ENCODE data around the gene NCAM1. TPM values are rescaled to one million over a fixed set of nuclear protein-coding genes. Genes with fewer than 3 reads are reported as not detected.

Gene NCAM1
- total and polyA plus RNA-seq, 9 of the 15 experiments (the other 6 are each of a cell fraction or from before 2014, with no cell fraction given) = 0.09 to 0.23 TPM; not detected in 7

DNA sequence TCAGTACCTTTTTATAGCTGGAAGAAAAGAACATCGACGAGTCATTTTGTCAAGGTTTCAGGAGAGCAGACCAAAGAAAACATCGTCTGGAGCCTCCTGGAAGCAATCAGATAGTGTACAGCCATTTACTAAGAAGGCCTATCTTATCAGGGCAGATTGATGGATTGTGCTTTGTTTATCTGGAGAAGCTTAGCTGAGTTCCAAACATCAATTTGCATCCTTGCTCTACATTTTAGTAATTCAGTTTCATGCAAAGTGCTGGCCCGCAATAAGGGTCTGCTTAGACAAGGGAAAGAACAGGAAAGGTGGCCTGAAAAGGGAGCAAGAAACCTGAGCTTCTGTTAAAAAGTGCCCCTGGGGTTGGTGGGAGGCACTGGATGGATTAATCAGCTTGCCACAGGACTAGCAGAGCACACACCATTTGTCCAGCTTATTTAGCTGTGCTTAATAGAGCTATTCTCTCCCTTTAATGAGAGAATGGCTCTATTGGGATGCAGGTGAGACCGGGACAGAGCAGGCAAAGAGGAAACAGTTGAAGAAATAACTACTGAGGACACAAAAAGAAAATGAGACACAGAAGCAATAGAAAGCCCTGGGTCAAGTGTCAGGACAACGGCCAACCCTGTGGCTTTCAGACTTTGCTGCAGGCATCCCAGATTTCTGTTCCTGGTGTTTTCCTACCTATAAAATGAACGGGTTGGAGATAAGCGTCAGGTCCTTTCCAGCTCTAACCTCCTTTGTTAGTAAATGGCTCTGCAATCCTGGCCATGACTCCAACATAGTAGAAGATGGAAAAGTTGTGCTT, 231.1 kb downstream of the NCAM1 start:
- Histone ChIP-seq H2AFZ (ENCODE audit: low read depth, low read length) (no peak overlapping the region), H3K9me3 (replicated peaks; ENCODE audit: control insufficient read depth, insufficient read depth, low read depth, low read length) (no peaks in the 10 kb centered on the region), H3K36me3 (ENCODE audit: control insufficient read depth, insufficient read depth, low read length) (no peaks in the 10 kb centered on the region), H3K4me2 (ENCODE audit: insufficient read depth, low read length) (no peak overlapping the region), H3K79me2 (ENCODE audit: control insufficient read depth, insufficient read depth, low read length) (no peaks in the 10 kb centered on the region), H3K27ac (ENCODE audit: extremely low read depth, low read depth, low read length) (no peak overlapping the region), H3K4me1 (replicated peaks in 1 of 2; ENCODE audit: control insufficient read depth in 2 of 2, insufficient read depth in 2 of 2, low read length in 2 of 2) (peaks cover 4 to 17% of the 10 kb centered on the region in 2 experiments; a peak in 2 of 5 replicates), H3K9ac (ENCODE audit: insufficient read depth in 1 of 2, low read depth in 2 of 2, low read length in 2 of 2) (no peak overlapping the region), H4K20me1 (replicated peaks; ENCODE audit: control insufficient read depth, insufficient read depth, low read length) (no peaks in the 10 kb centered on the region), H3K4me3 (no peak overlapping the region), H3K9me1 (ENCODE audit: control insufficient read depth, insufficient read depth, low read length) (no peaks in the 10 kb centered on the region), H3K27me3 (ENCODE audit: control insufficient read depth in 2 of 2, insufficient read depth in 2 of 2, low read length in 2 of 2) (peaks cover 0 to 3% of the 10 kb centered on the region in 2 experiments; a peak in 2 of 5 replicates)
- under 1% methylated on average over 8 of the region's 8 CpGs for WGBS (ENCODE audit: insufficient coverage, low coverage, missing lambda C conversion rate)
- no peak for FAIRE-seq
- ChIA-PET CTCF (ENCODE audit: low intra/inter-chr PET ratio) (no interaction called here), POLR2A (no interaction called here)
- intact Hi-C loops (cut with micrococcal nuclease) = no loop called here
- BruUV-seq (replicated peaks) = no TSS peak
- no peak for DNase-seq (ENCODE audit: extremely low read depth in 1 of 4, low spot score in 3 of 4)
- ATAC-seq = no peak
- in situ Hi-C loops (cut with MboI) = no loop called here
- TF ChIP-seq CGGBP1 (CRISPR knock-in tag; IDR thresholded peaks at IDR 0.05) (no peak), NRF1 (conservative IDR thresholded peaks at IDR 0.05 in 1 of 2, IDR thresholded peaks at IDR 0.05 in 1 of 2) (no peak), SREBF2 (CRISPR knock-in tag; IDR thresholded peaks at IDR 0.05) (no peak), TCF3 (CRISPR knock-in tag; IDR thresholded peaks at IDR 0.05) (no peak), PTBP1 (IDR thresholded peaks at IDR 0.05; ENCODE audit: low read depth, low read length) (no peak), ARHGAP35 (IDR thresholded peaks at IDR 0.05; ENCODE audit: partially characterized antibody) (no peak), FOXK1 (CRISPR knock-in tag; IDR thresholded peaks at IDR 0.05; ENCODE audit: borderline replicate concordance) (no peak), FOXJ2 (tag; IDR thresholded peaks at IDR 0.05) (no peak), ARID4B (CRISPR knock-in tag; IDR thresholded peaks at IDR 0.05) (no peak), ZNF212 (CRISPR knock-in tag; IDR thresholded peaks at IDR 0.05) (no peak), ZNF174 (CRISPR knock-in tag; IDR thresholded peaks at IDR 0.05) (no peak), ZBTB7A (IDR thresholded peaks at IDR 0.05; ENCODE audit: borderline replicate concordance, control insufficient read depth, low read depth, low read length) (no peak), TAF15 (IDR thresholded peaks at IDR 0.05; ENCODE audit: low read depth, low read length) (no peak), GATAD2B (IDR thresholded peaks at IDR 0.05; ENCODE audit: borderline replicate concordance) (no peak)
- TF ChIP-seq, protein P1, sequence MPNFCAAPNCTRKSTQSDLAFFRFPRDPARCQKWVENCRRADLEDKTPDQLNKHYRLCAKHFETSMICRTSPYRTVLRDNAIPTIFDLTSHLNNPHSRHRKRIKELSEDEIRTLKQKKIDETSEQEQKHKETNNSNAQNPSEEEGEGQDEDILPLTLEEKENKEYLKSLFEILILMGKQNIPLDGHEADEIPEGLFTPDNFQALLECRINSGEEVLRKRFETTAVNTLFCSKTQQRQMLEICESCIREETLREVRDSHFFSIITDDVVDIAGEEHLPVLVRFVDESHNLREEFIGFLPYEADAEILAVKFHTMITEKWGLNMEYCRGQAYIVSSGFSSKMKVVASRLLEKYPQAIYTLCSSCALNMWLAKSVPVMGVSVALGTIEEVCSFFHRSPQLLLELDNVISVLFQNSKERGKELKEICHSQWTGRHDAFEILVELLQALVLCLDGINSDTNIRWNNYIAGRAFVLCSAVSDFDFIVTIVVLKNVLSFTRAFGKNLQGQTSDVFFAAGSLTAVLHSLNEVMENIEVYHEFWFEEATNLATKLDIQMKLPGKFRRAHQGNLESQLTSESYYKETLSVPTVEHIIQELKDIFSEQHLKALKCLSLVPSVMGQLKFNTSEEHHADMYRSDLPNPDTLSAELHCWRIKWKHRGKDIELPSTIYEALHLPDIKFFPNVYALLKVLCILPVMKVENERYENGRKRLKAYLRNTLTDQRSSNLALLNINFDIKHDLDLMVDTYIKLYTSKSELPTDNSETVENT (CRISPR knock-in tag; IDR thresholded peaks at IDR 0.05) = no peak

All from K562 (cell line).